GM12892 (cell line): Measurements from ENCODE around the gene NHERF2.

Experiments
- POLR2AphosphoS5 ChIP-seq: IDR thresholded peaks from 2 replicates; pipeline ENCODE4 v1.6.1; 2011; ENCODE audit warnings: low read depth, low read length, control low read depth
- TAF1 ChIP-seq: IDR thresholded peaks from 2 replicates; pipeline ENCODE4 v1.6.1; 2011; ENCODE audit warnings: low read depth, mild to moderate bottlenecking, control low read depth, low read length, borderline replicate concordance

DNA sequence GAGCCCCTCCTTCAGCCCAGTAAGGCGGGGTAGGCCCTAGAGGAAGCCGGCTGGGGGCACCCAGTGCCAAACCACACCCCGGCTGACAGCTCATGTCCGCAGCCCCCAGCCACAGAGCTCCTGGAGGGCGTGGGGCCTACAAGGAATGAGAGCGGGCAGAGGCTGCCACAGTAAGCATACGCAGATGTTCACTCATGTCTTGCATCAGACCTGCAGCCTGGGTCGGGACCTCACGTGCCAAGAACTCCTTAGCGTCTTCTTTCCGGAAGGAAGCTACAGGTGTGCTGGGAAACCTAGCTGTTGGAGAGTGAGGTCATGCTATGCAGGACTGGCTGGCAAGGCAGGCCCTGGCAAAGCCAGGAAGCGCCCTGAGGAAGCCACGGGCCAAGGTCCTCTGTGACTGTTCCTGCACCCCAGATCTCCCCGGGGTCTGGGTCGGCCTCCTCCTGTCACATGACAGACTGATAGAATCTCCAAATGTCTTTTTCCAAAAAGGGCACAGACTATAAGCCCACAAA is 18.6 kb upstream of the NHERF2 start:
- no peak for TF ChIP-seq POLR2AphosphoS5
- TF ChIP-seq TAF1 = no peak
